Ovary (tissue), 3 donors: ENCODE measurements around the gene FOXN4.

Experiments used
- POLR2A ChIP-seq: fragments of 450-650 bp; IDR thresholded peaks from one replicate; pipeline ENCODE4 v1.6.1; 2017; ENCODE audit warnings: antibody characterized with exemption, mild to moderate bottlenecking, moderate library complexity
- TF ChIP-seq, protein P1 (sequence below), 3 donors: fragments of 450-650 bp in 2 of 3; fragments of 200-600 bp in 1 of 3; IDR thresholded peaks; one replicate each; pipeline versions ENCODE4 v1.5.1 to v1.8.0; 2016 to 2022; ENCODE audit warnings: antibody characterized with exemption in 3 of 3, mild to moderate bottlenecking in 1 of 3
- donor health status: DM: no; HTN: no; CAD: no.

DNA sequence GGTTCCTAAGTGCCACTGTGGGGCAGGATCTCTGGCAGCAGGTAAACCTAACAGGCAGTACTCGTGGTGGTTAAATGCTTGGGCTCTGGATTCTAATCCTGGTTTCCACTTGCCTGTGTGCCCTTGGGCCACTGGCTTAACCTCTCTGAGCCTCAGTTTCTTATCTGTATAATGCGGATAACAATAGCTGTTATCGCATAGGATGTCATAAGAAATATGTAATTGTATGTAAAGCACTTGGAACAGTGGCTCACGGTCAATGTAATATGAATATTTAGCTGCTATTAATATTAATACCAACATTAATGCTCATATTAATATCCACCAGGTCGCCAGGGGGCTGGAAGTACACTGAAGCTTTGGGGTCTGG, 16.8 kb downstream of the FOXN4 start:
- TF ChIP-seq, protein P1, sequence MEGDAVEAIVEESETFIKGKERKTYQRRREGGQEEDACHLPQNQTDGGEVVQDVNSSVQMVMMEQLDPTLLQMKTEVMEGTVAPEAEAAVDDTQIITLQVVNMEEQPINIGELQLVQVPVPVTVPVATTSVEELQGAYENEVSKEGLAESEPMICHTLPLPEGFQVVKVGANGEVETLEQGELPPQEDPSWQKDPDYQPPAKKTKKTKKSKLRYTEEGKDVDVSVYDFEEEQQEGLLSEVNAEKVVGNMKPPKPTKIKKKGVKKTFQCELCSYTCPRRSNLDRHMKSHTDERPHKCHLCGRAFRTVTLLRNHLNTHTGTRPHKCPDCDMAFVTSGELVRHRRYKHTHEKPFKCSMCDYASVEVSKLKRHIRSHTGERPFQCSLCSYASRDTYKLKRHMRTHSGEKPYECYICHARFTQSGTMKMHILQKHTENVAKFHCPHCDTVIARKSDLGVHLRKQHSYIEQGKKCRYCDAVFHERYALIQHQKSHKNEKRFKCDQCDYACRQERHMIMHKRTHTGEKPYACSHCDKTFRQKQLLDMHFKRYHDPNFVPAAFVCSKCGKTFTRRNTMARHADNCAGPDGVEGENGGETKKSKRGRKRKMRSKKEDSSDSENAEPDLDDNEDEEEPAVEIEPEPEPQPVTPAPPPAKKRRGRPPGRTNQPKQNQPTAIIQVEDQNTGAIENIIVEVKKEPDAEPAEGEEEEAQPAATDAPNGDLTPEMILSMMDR (IDR thresholded peaks at IDR 0.05) = no peak
- TF ChIP-seq POLR2A = no peak
